HEK293 (cell line): ENCODE results near the gene AFG1L.

Experiments
- CTCF ChIA-PET: fragments of 350-600 bp; formaldehyde crosslinking; extraction: SDS; loops from one replicate; lab custom pipeline; 2021; ENCODE audit warnings: antibody characterized with exemption; lab: Yijun Ruan, JAX
- POLR2A ChIA-PET: fragments of 300-600 bp; formaldehyde crosslinking; extraction: SDS; loops from one replicate; lab custom pipeline; 2020; ENCODE audit warnings: antibody characterized with exemption, inconsistent platforms; lab: Yijun Ruan, JAX
- H3K27ac ChIP-seq: fragments of 200-500 bp; sonication (Bioruptor generic); 2 replicates; pipeline ENCODE4 v1.5.1; 2014; ENCODE audit warnings: low read depth, low read length, control low read depth, inconsistent platforms; ENCODE audit errors: extremely low read depth
- H3K36me3 ChIP-seq, 2 experiments: fragments of 200-500 bp in 1 of 2; sonication (Bioruptor generic) in 1 of 2; 1 replicate in 1 of 2; 2 replicates in 1 of 2; pipeline ENCODE4 v1.5.1; 2014 to 2017; ENCODE audit warnings: inconsistent platforms in 2 of 2, low read length in 2 of 2; ENCODE audit not compliant: control insufficient read depth in 2 of 2, insufficient read depth in 1 of 2
- H3K4me1 ChIP-seq: fragments of 200-500 bp; sonication (Bioruptor generic); 2 replicates; pipeline ENCODE4 v1.5.1; 2014; ENCODE audit warnings: mild to moderate bottlenecking, low read length, inconsistent platforms; ENCODE audit not compliant: control insufficient read depth, insufficient read depth
- H3K4me3 ChIP-seq: 2 replicates; pipeline ENCODE4 v1.5.1; 2011; ENCODE audit warnings: low read depth, mild to moderate bottlenecking, control low read depth, low read length, moderate library complexity
- H3K9me3 ChIP-seq: fragments of 200-500 bp; sonication (Bioruptor generic); 2 replicates; pipeline ENCODE4 v1.5.1; 2014; ENCODE audit warnings: low read depth, low read length, inconsistent platforms; ENCODE audit not compliant: control insufficient read depth, insufficient read depth
- AEBP2 ChIP-seq: fragments of 450-650 bp; formaldehyde crosslinking; IDR thresholded peaks from 2 replicates; pipeline ENCODE4 v1.5.1; 2016; ENCODE audit warnings: missing biosample characterization, missing genetic modification characterization, borderline replicate concordance
- KLF17 ChIP-seq: fragments of 450-650 bp; formaldehyde crosslinking; IDR thresholded peaks from 2 replicates; pipeline ENCODE4 v1.5.1; 2016; ENCODE audit warnings: missing biosample characterization, missing genetic modification characterization
- KLF8 ChIP-seq: fragments of 450-650 bp; formaldehyde crosslinking; IDR thresholded peaks from 2 replicates; pipeline ENCODE4 v1.5.1; 2016; ENCODE audit warnings: missing biosample characterization, missing genetic modification characterization
- ZEB2 ChIP-seq: fragments of 450-650 bp; formaldehyde crosslinking; IDR thresholded peaks from 2 replicates; pipeline ENCODE4 v1.5.1; 2016; ENCODE audit warnings: missing biosample characterization, missing genetic modification characterization
- ZIC2 ChIP-seq: fragments of 450-650 bp; formaldehyde crosslinking; IDR thresholded peaks from 2 replicates; pipeline ENCODE4 v1.5.1; 2016; ENCODE audit warnings: missing biosample characterization, missing genetic modification characterization
- ZNF114 ChIP-seq: fragments of 450-650 bp; formaldehyde crosslinking; IDR thresholded peaks from 2 replicates; pipeline ENCODE4 v1.5.0; 2017; ENCODE audit warnings: missing biosample characterization, missing genetic modification characterization
- ZNF121 ChIP-seq: fragments of 450-650 bp; formaldehyde crosslinking; IDR thresholded peaks from 2 replicates; pipeline ENCODE4 v1.5.1; 2016; ENCODE audit warnings: missing biosample characterization, missing genetic modification characterization
- ZNF132 ChIP-seq: fragments of 450-650 bp; formaldehyde crosslinking; IDR thresholded peaks from 2 replicates; pipeline ENCODE4 v1.5.1; 2017; ENCODE audit warnings: missing biosample characterization, missing genetic modification characterization, borderline replicate concordance
- ZNF138 ChIP-seq: fragments of 450-650 bp; formaldehyde crosslinking; IDR thresholded peaks from 2 replicates; pipeline ENCODE4 v1.5.1; 2016; ENCODE audit warnings: missing biosample characterization, missing genetic modification characterization, borderline replicate concordance
- ZNF223 ChIP-seq: fragments of 450-650 bp; formaldehyde crosslinking; IDR thresholded peaks from 2 replicates; pipeline ENCODE4 v1.5.1; 2016; ENCODE audit warnings: missing biosample characterization, missing genetic modification characterization
- ZNF23 ChIP-seq: fragments of 450-650 bp; formaldehyde crosslinking; IDR thresholded peaks from 2 replicates; pipeline ENCODE4 v1.5.1; 2016; ENCODE audit warnings: missing biosample characterization, missing genetic modification characterization, borderline replicate concordance
- ZNF266 ChIP-seq: fragments of 450-650 bp; formaldehyde crosslinking; IDR thresholded peaks from 2 replicates; pipeline ENCODE4 v1.5.1; 2016; ENCODE audit warnings: missing biosample characterization, missing genetic modification characterization, low read depth
- ZNF292 ChIP-seq: fragments of 450-650 bp; formaldehyde crosslinking; IDR thresholded peaks from 2 replicates; pipeline ENCODE4 v1.5.1; 2016; ENCODE audit warnings: low read depth, missing biosample characterization, missing genetic modification characterization, borderline replicate concordance
- ZNF350 ChIP-seq: fragments of 450-650 bp; formaldehyde crosslinking; IDR thresholded peaks from 2 replicates; pipeline ENCODE4 v1.5.0; 2017; ENCODE audit warnings: missing biosample characterization, mild to moderate bottlenecking, missing genetic modification characterization
- ZNF354C ChIP-seq: fragments of 450-650 bp; formaldehyde crosslinking; IDR thresholded peaks from 2 replicates; pipeline ENCODE4 v1.5.1; 2016; ENCODE audit warnings: missing biosample characterization, missing genetic modification characterization, low read depth, borderline replicate concordance
- ZNF416 ChIP-seq: fragments of 450-650 bp; formaldehyde crosslinking; IDR thresholded peaks from 2 replicates; pipeline ENCODE4 v1.5.1; 2016; ENCODE audit warnings: missing biosample characterization, missing genetic modification characterization
- ZNF423 ChIP-seq: fragments of 450-650 bp; formaldehyde crosslinking; IDR thresholded peaks from 2 replicates; pipeline ENCODE4 v1.5.1; 2016; ENCODE audit warnings: missing biosample characterization, missing genetic modification characterization
- ZNF521 ChIP-seq: fragments of 450-650 bp; formaldehyde crosslinking; IDR thresholded peaks from 2 replicates; pipeline ENCODE4 v1.5.1; 2017; ENCODE audit warnings: missing biosample characterization, mild to moderate bottlenecking, missing genetic modification characterization
- ZNF530 ChIP-seq: fragments of 450-650 bp; formaldehyde crosslinking; IDR thresholded peaks from 2 replicates; pipeline ENCODE4 v1.5.1; 2016; ENCODE audit warnings: low read depth, missing biosample characterization, missing genetic modification characterization
- ZNF555 ChIP-seq: fragments of 450-650 bp; formaldehyde crosslinking; conservative IDR thresholded peaks from 2 replicates; pipeline ENCODE4 v1.5.1; 2017; ENCODE audit warnings: missing biosample characterization, mild to moderate bottlenecking, missing genetic modification characterization, inconsistent platforms
- ZNF560 ChIP-seq: fragments of 450-650 bp; formaldehyde crosslinking; IDR thresholded peaks from 2 replicates; pipeline ENCODE4 v1.5.1; 2017; ENCODE audit warnings: missing biosample characterization, missing genetic modification characterization, borderline replicate concordance
- ZNF585B ChIP-seq: fragments of 450-650 bp; formaldehyde crosslinking; IDR thresholded peaks from 2 replicates; pipeline ENCODE4 v1.5.1; 2016; ENCODE audit warnings: missing biosample characterization, missing genetic modification characterization
- ZNF747 ChIP-seq: fragments of 450-650 bp; formaldehyde crosslinking; IDR thresholded peaks from 2 replicates; pipeline ENCODE4 v1.5.1; 2016; ENCODE audit warnings: missing biosample characterization, missing genetic modification characterization
- ZNF777 ChIP-seq: fragments of 450-650 bp; formaldehyde crosslinking; IDR thresholded peaks from 2 replicates; pipeline ENCODE4 v1.5.1; 2017; ENCODE audit warnings: missing biosample characterization, missing genetic modification characterization, borderline replicate concordance
- ZNF837 ChIP-seq: fragments of 450-650 bp; formaldehyde crosslinking; IDR thresholded peaks from 2 replicates; pipeline ENCODE4 v1.5.1; 2016; ENCODE audit warnings: missing biosample characterization, missing genetic modification characterization
- ZSCAN23 ChIP-seq: fragments of 450-650 bp; formaldehyde crosslinking; IDR thresholded peaks from 2 replicates; pipeline ENCODE4 v1.5.1; 2016; ENCODE audit warnings: missing biosample characterization, missing genetic modification characterization
- TF ChIP-seq, protein P1 (sequence below): fragments of 450-650 bp; IDR thresholded peaks from 2 replicates; pipeline ENCODE4 v1.5.1; 2018; ENCODE audit warnings: missing biosample characterization, mild to moderate bottlenecking, missing genetic modification characterization
- TF ChIP-seq, protein P2 (sequence below): fragments of 450-650 bp; formaldehyde crosslinking; IDR thresholded peaks from 2 replicates; pipeline ENCODE4 v1.5.1; 2016; ENCODE audit warnings: missing biosample characterization, missing genetic modification characterization
- TF ChIP-seq, protein P3 (sequence below): fragments of 450-650 bp; formaldehyde crosslinking; IDR thresholded peaks from 2 replicates; pipeline ENCODE4 v1.5.1; 2016; ENCODE audit warnings: missing biosample characterization, missing genetic modification characterization
- TF ChIP-seq, protein P4 (sequence below): fragments of 450-650 bp; formaldehyde crosslinking; IDR thresholded peaks from 2 replicates; pipeline ENCODE4 v1.5.1; 2016; ENCODE audit warnings: missing biosample characterization, missing genetic modification characterization

AFG1L gene

DNA sequence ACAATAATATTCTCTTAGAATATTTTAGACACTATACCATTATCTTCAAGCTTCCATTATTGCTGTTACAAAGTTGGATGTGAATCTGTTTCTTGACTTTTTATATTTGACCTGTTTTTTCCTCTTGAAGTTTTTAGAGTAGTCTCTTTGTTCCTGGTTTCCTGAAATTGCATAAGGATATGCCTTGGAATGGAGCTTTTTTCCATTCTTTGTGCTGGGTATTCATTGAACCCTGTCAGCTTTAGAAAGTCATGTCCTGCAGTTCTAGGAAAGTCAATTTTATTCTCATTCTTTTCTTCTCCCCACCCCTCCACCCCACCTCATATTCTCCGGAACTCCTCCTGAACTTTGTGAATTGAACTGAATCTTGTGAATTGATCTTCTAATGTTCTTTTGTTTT is 173.5 kb downstream of the AFG1L start (continued):
- TF ChIP-seq ZNF266 (tag by site-specific recombination): no peak
- no peak for TF ChIP-seq ZSCAN23 (tag by site-specific recombination)
- TF ChIP-seq, protein P1, sequence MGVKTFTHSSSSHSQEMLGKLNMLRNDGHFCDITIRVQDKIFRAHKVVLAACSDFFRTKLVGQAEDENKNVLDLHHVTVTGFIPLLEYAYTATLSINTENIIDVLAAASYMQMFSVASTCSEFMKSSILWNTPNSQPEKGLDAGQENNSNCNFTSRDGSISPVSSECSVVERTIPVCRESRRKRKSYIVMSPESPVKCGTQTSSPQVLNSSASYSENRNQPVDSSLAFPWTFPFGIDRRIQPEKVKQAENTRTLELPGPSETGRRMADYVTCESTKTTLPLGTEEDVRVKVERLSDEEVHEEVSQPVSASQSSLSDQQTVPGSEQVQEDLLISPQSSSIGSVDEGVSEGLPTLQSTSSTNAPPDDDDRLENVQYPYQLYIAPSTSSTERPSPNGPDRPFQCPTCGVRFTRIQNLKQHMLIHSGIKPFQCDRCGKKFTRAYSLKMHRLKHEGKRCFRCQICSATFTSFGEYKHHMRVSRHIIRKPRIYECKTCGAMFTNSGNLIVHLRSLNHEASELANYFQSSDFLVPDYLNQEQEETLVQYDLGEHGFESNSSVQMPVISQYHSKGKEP (tag by site-specific recombination): no peak
- TF ChIP-seq AEBP2: no peak
- no peak for TF ChIP-seq ZNF138
- no peak for TF ChIP-seq ZNF132 (tag by site-specific recombination)
- TF ChIP-seq, protein P2, sequence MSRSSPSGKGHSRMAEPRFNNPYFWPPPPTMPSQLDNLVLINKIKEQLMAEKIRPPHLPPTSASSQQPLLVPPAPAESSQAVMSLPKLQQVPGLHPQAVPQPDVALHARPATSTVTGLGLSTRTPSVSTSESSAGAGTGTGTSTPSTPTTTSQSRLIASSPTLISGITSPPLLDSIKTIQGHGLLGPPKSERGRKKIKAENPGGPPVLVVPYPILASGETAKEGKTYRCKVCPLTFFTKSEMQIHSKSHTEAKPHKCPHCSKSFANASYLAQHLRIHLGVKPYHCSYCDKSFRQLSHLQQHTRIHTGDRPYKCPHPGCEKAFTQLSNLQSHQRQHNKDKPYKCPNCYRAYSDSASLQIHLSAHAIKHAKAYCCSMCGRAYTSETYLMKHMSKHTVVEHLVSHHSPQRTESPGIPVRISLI: no peak
- no peak for TF ChIP-seq ZNF354C (tag by site-specific recombination)
- TF ChIP-seq ZEB2 (tag by site-specific recombination): no peak
- no peak for TF ChIP-seq ZNF121 (tag by site-specific recombination)
- no peak for TF ChIP-seq ZNF416 (tag by site-specific recombination)
- TF ChIP-seq, protein P3, sequence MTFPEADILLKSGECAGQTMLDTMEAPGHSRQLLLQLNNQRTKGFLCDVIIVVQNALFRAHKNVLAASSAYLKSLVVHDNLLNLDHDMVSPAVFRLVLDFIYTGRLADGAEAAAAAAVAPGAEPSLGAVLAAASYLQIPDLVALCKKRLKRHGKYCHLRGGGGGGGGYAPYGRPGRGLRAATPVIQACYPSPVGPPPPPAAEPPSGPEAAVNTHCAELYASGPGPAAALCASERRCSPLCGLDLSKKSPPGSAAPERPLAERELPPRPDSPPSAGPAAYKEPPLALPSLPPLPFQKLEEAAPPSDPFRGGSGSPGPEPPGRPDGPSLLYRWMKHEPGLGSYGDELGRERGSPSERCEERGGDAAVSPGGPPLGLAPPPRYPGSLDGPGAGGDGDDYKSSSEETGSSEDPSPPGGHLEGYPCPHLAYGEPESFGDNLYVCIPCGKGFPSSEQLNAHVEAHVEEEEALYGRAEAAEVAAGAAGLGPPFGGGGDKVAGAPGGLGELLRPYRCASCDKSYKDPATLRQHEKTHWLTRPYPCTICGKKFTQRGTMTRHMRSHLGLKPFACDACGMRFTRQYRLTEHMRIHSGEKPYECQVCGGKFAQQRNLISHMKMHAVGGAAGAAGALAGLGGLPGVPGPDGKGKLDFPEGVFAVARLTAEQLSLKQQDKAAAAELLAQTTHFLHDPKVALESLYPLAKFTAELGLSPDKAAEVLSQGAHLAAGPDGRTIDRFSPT: no peak
- no peak for TF ChIP-seq ZNF292 (tag by site-specific recombination)
- TF ChIP-seq ZNF555 (tag by site-specific recombination): no peak

DNA sequence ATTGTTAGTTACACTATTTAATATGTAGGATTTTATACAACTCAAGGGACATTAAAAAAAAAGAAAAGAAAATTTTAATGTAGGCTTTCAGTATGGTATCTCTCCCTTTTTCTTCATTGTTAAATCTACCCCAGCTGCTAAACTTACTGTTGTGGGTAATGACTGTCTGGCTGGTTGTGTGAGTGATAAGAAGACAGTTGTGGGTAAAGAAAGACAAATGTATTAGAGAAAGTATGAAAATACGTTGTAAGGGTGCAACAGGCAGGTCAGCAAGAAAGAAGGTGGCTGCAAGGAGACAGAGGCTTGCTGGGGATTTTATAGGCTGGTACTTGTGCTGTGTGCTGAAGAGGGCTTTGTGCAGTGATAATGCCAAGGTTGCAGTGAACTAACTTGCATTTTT is 174.5 kb downstream of the AFG1L start:
- no peaks in the 10 kb centered on the region for H3K36me3 ChIP-seq
- H3K27ac ChIP-seq: no peak overlapping the region
- ChIA-PET CTCF (interaction anchor here (0.7 to 2.5 kb wide), 2 partner anchors 23 to 386 kb away, joined by 3 to 12 read pairs; no protein-coding TSS in a partner anchor), POLR2A (no interaction called here)
- no peak overlapping the region for H3K4me3 ChIP-seq
- 0 out of 2 replicates have a peak, but pooled peaks cover 2% of the 10 kb centered on the region for H3K4me1 ChIP-seq
- no peaks in the 10 kb centered on the region for H3K9me3 ChIP-seq
- TF ChIP-seq ZNF423 (tag by site-specific recombination): no peak
- TF ChIP-seq ZNF560 (tag by site-specific recombination): no peak
- TF ChIP-seq KLF17 (tag by site-specific recombination): no peak
- TF ChIP-seq ZNF837: no peak
- TF ChIP-seq ZNF585B (tag by site-specific recombination): no peak
- TF ChIP-seq ZNF223 (tag by site-specific recombination): no peak
- TF ChIP-seq ZNF114 (tag by site-specific recombination): no peak
- no peak for TF ChIP-seq ZNF530
- no peak for TF ChIP-seq ZNF350
- TF ChIP-seq ZNF23 (tag by site-specific recombination): no peak
- TF ChIP-seq, protein P4, sequence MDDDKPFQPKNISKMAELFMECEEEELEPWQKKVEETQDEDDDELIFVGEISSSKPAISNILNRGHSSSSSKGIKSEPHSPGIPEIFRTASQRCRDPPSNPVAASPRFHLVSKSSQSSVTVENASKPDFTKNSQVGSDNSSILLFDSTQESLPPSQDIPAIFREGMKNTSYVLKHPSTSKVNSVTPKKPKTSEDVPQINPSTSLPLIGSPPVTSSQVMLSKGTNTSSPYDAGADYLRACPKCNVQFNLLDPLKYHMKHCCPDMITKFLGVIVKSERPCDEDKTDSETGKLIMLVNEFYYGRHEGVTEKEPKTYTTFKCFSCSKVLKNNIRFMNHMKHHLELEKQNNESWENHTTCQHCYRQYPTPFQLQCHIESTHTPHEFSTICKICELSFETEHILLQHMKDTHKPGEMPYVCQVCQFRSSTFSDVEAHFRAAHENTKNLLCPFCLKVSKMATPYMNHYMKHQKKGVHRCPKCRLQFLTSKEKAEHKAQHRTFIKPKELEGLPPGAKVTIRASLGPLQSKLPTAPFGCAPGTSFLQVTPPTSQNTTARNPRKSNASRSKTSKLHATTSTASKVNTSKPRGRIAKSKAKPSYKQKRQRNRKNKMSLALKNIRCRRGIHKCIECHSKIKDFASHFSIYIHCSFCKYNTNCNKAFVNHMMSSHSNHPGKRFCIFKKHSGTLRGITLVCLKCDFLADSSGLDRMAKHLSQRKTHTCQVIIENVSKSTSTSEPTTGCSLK (tag by site-specific recombination): no peak
- no peak for TF ChIP-seq ZNF747 (tag by site-specific recombination)
- no peak for TF ChIP-seq ZNF138
- TF ChIP-seq ZIC2: no peak
- no peak for TF ChIP-seq KLF8 (tag by site-specific recombination)
- no peak for TF ChIP-seq ZNF777 (tag by site-specific recombination)
- no peak for TF ChIP-seq ZNF521 (tag by site-specific recombination)
